ENCODE measurements around the gene PPBP.

Gene PPBP

DNA sequence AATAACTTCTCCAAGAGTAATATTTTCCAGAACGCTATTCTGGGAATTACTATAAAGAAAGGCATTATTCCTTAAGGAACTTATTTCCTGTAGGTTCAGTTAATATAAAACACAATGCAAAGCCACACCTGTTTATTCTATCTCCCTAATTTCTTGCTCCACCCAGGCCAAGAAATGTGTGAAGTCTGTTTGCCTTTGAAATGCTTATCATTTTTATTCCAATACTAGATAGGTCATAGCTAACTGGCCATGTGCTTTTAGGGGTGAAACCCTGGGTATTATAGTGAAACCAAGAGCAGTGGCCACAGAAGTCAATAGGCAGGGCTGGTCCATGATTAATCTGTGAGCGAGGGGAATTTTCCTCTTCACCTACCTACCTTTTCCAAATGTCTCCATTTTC, 35.7 kb upstream of the PPBP start:
- no peak overlapping the region for H3K4me3 ChIP-seq (ENCODE audit: control insufficient read depth in 1 of 7, extremely low read depth in 1 of 7, insufficient read depth in 4 of 7, low read depth in 2 of 7, low read length in 6 of 7)
- peaks cover 0 to 3% (median under 1%) of the 10 kb centered on the region in 4 experiments for H3K4me1 ChIP-seq (ENCODE audit: control extremely low read depth in 1 of 4, control insufficient read depth in 4 of 4, insufficient read depth in 4 of 4, low read length in 3 of 4)
- POLR2A ChIA-PET: no interaction called here
- peaks cover 0 to 2% (median 0%) of the 10 kb centered on the region in 5 experiments for H3K9me3 ChIP-seq (ENCODE audit: control extremely low read depth in 1 of 5, control insufficient read depth in 4 of 5, insufficient read depth in 2 of 5, low read depth in 1 of 5, low read length in 4 of 5)
- 100% methylated on average over 1 of the region's 2 CpGs for WGBS (ENCODE audit: insufficient coverage)
- H3K27me3 ChIP-seq (replicated peaks in 2 of 5; ENCODE audit: control insufficient read depth in 4 of 5, insufficient read depth in 5 of 5, low read length in 4 of 5): no peaks in the 10 kb centered on the region
- no peak overlapping the region for H3K27ac ChIP-seq (ENCODE audit: insufficient read depth in 1 of 2, low read depth in 1 of 2, low read length in 2 of 2, poor library complexity in 1 of 2, severe bottlenecking in 2 of 2)
- H3K36me3 ChIP-seq (ENCODE audit: control insufficient read depth in 4 of 4, insufficient read depth in 4 of 4, low read length in 3 of 4): no peaks in the 10 kb centered on the region
- no peak for DNase-seq
- CTCF ChIA-PET: interaction anchor here (1.6 kb wide), 1 partner anchor 9 kb away, joined by 5 read pairs; no protein-coding TSS in a partner anchor

- peaks cover 2 to 6% (median 6%) of the 10 kb centered on the region in 4 experiments for H3K4me1 ChIP-seq (ENCODE audit: control extremely low read depth in 1 of 4, control insufficient read depth in 4 of 4, insufficient read depth in 4 of 4, low read length in 3 of 4)
- H3K9me3 ChIP-seq (ENCODE audit: control extremely low read depth in 1 of 5, control insufficient read depth in 4 of 5, insufficient read depth in 2 of 5, low read depth in 1 of 5, low read length in 4 of 5): peaks cover 0 to 2% (median 0%) of the 10 kb centered on the region in 5 experiments
- H3K4me3 ChIP-seq (ENCODE audit: control insufficient read depth in 1 of 7, extremely low read depth in 1 of 7, insufficient read depth in 4 of 7, low read depth in 2 of 7, low read length in 6 of 7): no peak overlapping the region
- ChIA-PET CTCF (interaction anchor here (1.0 to 1.6 kb wide), 4 partner anchors 10 to 76 kb away, joined by 3 read pairs; no protein-coding TSS in a partner anchor), POLR2A (no interaction called here)
- no CpG with 5 or more reads among the region's 2 CpGs for WGBS (ENCODE audit: insufficient coverage)
- no peaks in the 10 kb centered on the region for H3K36me3 ChIP-seq (ENCODE audit: control insufficient read depth in 4 of 4, insufficient read depth in 4 of 4, low read length in 3 of 4)
- no peaks in the 10 kb centered on the region for H3K27me3 ChIP-seq (replicated peaks in 2 of 5; ENCODE audit: control insufficient read depth in 4 of 5, insufficient read depth in 5 of 5, low read length in 4 of 5)
- no peak overlapping the region for H3K27ac ChIP-seq (ENCODE audit: insufficient read depth in 1 of 2, low read depth in 1 of 2, low read length in 2 of 2, poor library complexity in 1 of 2, severe bottlenecking in 2 of 2)
- no peak for DNase-seq
Observed at GRCh38 chr4:74021601-74022000, 33.6 kb upstream of the PPBP start.

DNA sequence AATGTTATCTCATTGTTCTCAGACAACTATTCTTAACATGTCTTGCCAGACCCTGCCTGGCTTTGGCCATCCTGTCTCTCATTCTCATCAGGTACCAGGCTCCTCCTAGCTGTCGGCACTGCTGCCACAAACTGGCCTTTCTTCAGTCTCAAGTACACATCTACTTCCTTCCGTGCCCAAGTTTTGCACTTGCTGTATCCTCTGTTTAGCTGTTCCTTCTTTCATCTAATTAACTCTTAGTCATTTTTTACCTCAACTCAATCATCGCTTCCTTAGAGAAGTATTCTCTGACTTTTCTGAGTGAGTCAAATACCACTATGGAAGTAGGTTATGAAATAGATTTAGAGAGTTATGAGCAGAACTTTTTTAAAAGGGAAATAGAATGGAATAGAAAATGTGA, 30.8 kb upstream of the PPBP start:
- peaks cover 10 to 24% (median 12%) of the 10 kb centered on the region in 4 experiments for H3K4me1 ChIP-seq (ENCODE audit: control extremely low read depth in 1 of 4, control insufficient read depth in 4 of 4, insufficient read depth in 4 of 4, low read length in 3 of 4)
- ChIA-PET CTCF (interaction anchor here (1.0 to 1.4 kb wide), 6 partner anchors 11 to 288 kb away, joined by 3 to 6 read pairs (median 3); no protein-coding TSS in a partner anchor), POLR2A (interaction anchor here (0.6 kb wide), 1 partner anchor 80 kb away, joined by 4 read pairs; the partner anchor contains the start of gene CXCL2)
- no peaks in the 10 kb centered on the region for H3K36me3 ChIP-seq (ENCODE audit: control insufficient read depth in 4 of 4, insufficient read depth in 4 of 4, low read length in 3 of 4)
- peak; percentile 37 to 90 (median 83) for DNase-seq
- no peak overlapping the region for H3K4me3 ChIP-seq (ENCODE audit: control insufficient read depth in 1 of 7, extremely low read depth in 1 of 7, insufficient read depth in 4 of 7, low read depth in 2 of 7, low read length in 6 of 7)
- WGBS (ENCODE audit: insufficient coverage): 0% methylated on average over 1 of the region's 3 CpGs
- H3K9me3 ChIP-seq (ENCODE audit: control extremely low read depth in 1 of 5, control insufficient read depth in 4 of 5, insufficient read depth in 2 of 5, low read depth in 1 of 5, low read length in 4 of 5): no peaks in the 10 kb centered on the region
- no peaks in the 10 kb centered on the region for H3K27me3 ChIP-seq (replicated peaks in 2 of 5; ENCODE audit: control insufficient read depth in 4 of 5, insufficient read depth in 5 of 5, low read length in 4 of 5)
- H3K27ac ChIP-seq (ENCODE audit: insufficient read depth in 1 of 2, low read depth in 1 of 2, low read length in 2 of 2, poor library complexity in 1 of 2, severe bottlenecking in 2 of 2): no peak overlapping the region

- ChIA-PET POLR2A (interaction anchor here (0.6 kb wide), 1 partner anchor 81 kb away, joined by 4 read pairs; the partner anchor contains the start of gene CXCL2), CTCF (interaction anchor here (0.8 to 1.4 kb wide), 8 partner anchors 11 to 288 kb away, joined by 3 to 6 read pairs (median 3); partner anchors contain the start of gene CXCL3)
- peaks cover 10 to 30% (median 12%) of the 10 kb centered on the region in 4 experiments for H3K4me1 ChIP-seq (ENCODE audit: control extremely low read depth in 1 of 4, control insufficient read depth in 4 of 4, insufficient read depth in 4 of 4, low read length in 3 of 4)
- H3K4me3 ChIP-seq (ENCODE audit: control insufficient read depth in 1 of 7, extremely low read depth in 1 of 7, insufficient read depth in 4 of 7, low read depth in 2 of 7, low read length in 6 of 7): no peak overlapping the region
- no peaks in the 10 kb centered on the region for H3K27me3 ChIP-seq (replicated peaks in 2 of 5; ENCODE audit: control insufficient read depth in 4 of 5, insufficient read depth in 5 of 5, low read length in 4 of 5)
- no peak overlapping the region for H3K27ac ChIP-seq (ENCODE audit: insufficient read depth in 1 of 2, low read depth in 1 of 2, low read length in 2 of 2, poor library complexity in 1 of 2, severe bottlenecking in 2 of 2)
- H3K36me3 ChIP-seq (ENCODE audit: control insufficient read depth in 4 of 4, insufficient read depth in 4 of 4, low read length in 3 of 4): no peaks in the 10 kb centered on the region
- DNase-seq: no peak
- no peaks in the 10 kb centered on the region for H3K9me3 ChIP-seq (ENCODE audit: control extremely low read depth in 1 of 5, control insufficient read depth in 4 of 5, insufficient read depth in 2 of 5, low read depth in 1 of 5, low read length in 4 of 5)
Observed at GRCh38 chr4:74018116-74018515, 30.1 kb upstream of the PPBP start.

DNA sequence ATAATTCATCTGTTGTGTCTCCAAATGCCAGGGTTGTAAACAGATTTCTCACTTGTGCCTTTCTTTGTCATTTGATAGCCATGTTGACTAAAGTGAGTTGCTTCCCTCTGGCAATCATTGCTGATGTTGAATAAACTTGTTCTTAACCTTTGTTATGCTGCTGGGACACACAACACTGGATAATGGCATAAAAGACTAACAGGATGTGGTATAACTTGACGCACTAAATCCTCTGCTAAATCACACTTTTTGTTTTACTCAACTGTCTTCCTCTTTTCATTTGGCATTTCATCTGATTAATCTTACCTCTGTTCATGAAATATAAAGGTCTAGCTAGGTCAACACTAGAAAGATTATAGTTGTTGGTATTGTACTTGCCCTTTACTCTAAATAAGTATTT, 28.1 kb upstream of the PPBP start:
- Histone ChIP-seq H3K4me3 (ENCODE audit: control insufficient read depth in 1 of 7, extremely low read depth in 1 of 7, insufficient read depth in 4 of 7, low read depth in 2 of 7, low read length in 6 of 7) (no peak overlapping the region), H3K27me3 (replicated peaks in 2 of 5; ENCODE audit: control insufficient read depth in 4 of 5, insufficient read depth in 5 of 5, low read length in 4 of 5) (no peaks in the 10 kb centered on the region), H3K9me3 (ENCODE audit: control extremely low read depth in 1 of 5, control insufficient read depth in 4 of 5, insufficient read depth in 2 of 5, low read depth in 1 of 5, low read length in 4 of 5) (no peaks in the 10 kb centered on the region), H3K36me3 (ENCODE audit: control insufficient read depth in 4 of 4, insufficient read depth in 4 of 4, low read length in 3 of 4) (no peaks in the 10 kb centered on the region), H3K27ac (ENCODE audit: insufficient read depth in 1 of 2, low read depth in 1 of 2, low read length in 2 of 2, poor library complexity in 1 of 2, severe bottlenecking in 2 of 2) (peak overlapping the region in 1 of 2 experiments; percentile 44), H3K4me1 (ENCODE audit: control extremely low read depth in 1 of 4, control insufficient read depth in 4 of 4, insufficient read depth in 4 of 4, low read length in 3 of 4) (peaks cover 10 to 30% (median 12%) of the 10 kb centered on the region in 4 experiments)
- WGBS (ENCODE audit: insufficient coverage): no CpG with 5 or more reads among the region's 1 CpG
- ChIA-PET POLR2A (no interaction called here), CTCF (interaction anchor here (0.7 to 2.6 kb wide), 4 partner anchors 9 to 82 kb away, joined by 3 to 9 read pairs (median 4); partner anchors contain the start of genes CXCL2 and PF4)
- DNase-seq: peak; percentile 41 to 95 (median 86)

- DNase-seq: no peak
- Histone ChIP-seq H3K4me1 (ENCODE audit: control extremely low read depth in 1 of 4, control insufficient read depth in 4 of 4, insufficient read depth in 4 of 4, low read length in 3 of 4) (peaks cover 10 to 30% (median 12%) of the 10 kb centered on the region in 4 experiments), H3K27ac (ENCODE audit: insufficient read depth in 1 of 2, low read depth in 1 of 2, low read length in 2 of 2, poor library complexity in 1 of 2, severe bottlenecking in 2 of 2) (peak overlapping the region in 1 of 2 experiments; percentile 44), H3K27me3 (replicated peaks in 2 of 5; ENCODE audit: control insufficient read depth in 4 of 5, insufficient read depth in 5 of 5, low read length in 4 of 5) (no peaks in the 10 kb centered on the region), H3K4me3 (ENCODE audit: control insufficient read depth in 1 of 7, extremely low read depth in 1 of 7, insufficient read depth in 4 of 7, low read depth in 2 of 7, low read length in 6 of 7) (no peak overlapping the region), H3K36me3 (ENCODE audit: control insufficient read depth in 4 of 4, insufficient read depth in 4 of 4, low read length in 3 of 4) (no peaks in the 10 kb centered on the region), H3K9me3 (ENCODE audit: control extremely low read depth in 1 of 5, control insufficient read depth in 4 of 5, insufficient read depth in 2 of 5, low read depth in 1 of 5, low read length in 4 of 5) (no peaks in the 10 kb centered on the region)
- ChIA-PET CTCF (interaction anchor here (1.2 to 2.6 kb wide), 4 partner anchors 9 to 34 kb away, joined by 4 to 9 read pairs (median 4); partner anchors contain the start of genes CXCL3 and PF4), POLR2A (interaction anchor here (0.6 kb wide), 1 partner anchor 10 kb away, joined by 4 read pairs; no protein-coding TSS in a partner anchor)
- 100% methylated on average over 3 of the region's 3 CpGs for WGBS (ENCODE audit: insufficient coverage)
Observed at GRCh38 chr4:74015126-74015780, 27.3 kb upstream of the PPBP start.

- POLR2A ChIA-PET: no interaction called here
- CTCF ChIA-PET: interaction anchor here (1.2 to 2.6 kb wide), 5 partner anchors 9 to 34 kb away, joined by 3 to 9 read pairs (median 4); partner anchors contain the start of genes CXCL3 and PF4
- H3K4me1 ChIP-seq (ENCODE audit: control extremely low read depth in 1 of 4, control insufficient read depth in 4 of 4, insufficient read depth in 4 of 4, low read length in 3 of 4): peaks cover 10 to 30% (median 12%) of the 10 kb centered on the region in 4 experiments
- H3K27ac ChIP-seq (ENCODE audit: insufficient read depth in 1 of 2, low read depth in 1 of 2, low read length in 2 of 2, poor library complexity in 1 of 2, severe bottlenecking in 2 of 2): no peak overlapping the region
- peak in 1 of 3 donors; percentile 52 for DNase-seq
- WGBS (ENCODE audit: insufficient coverage): no CpG with 5 or more reads among the region's 1 CpG
- H3K36me3 ChIP-seq (ENCODE audit: control insufficient read depth in 4 of 4, insufficient read depth in 4 of 4, low read length in 3 of 4): no peaks in the 10 kb centered on the region
- no peaks in the 10 kb centered on the region for H3K27me3 ChIP-seq (replicated peaks in 2 of 5; ENCODE audit: control insufficient read depth in 4 of 5, insufficient read depth in 5 of 5, low read length in 4 of 5)
- H3K9me3 ChIP-seq (ENCODE audit: control extremely low read depth in 1 of 5, control insufficient read depth in 4 of 5, insufficient read depth in 2 of 5, low read depth in 1 of 5, low read length in 4 of 5): no peaks in the 10 kb centered on the region
- H3K4me3 ChIP-seq (ENCODE audit: control insufficient read depth in 1 of 7, extremely low read depth in 1 of 7, insufficient read depth in 4 of 7, low read depth in 2 of 7, low read length in 6 of 7): no peak overlapping the region
Observed at GRCh38 chr4:74014332-74014731, 26.3 kb upstream of the PPBP start.

Measured in common myeloid progenitor, CD34-positive (primary cell).